SU-DHL-6 (cell line): Measurements from ENCODE around the gene ELOB.

ENCODE experiments used
- EZH2phosphoT487 ChIP-seq: fragments of 200-600 bp; sonication (generic), shearing (Covaris generic); conservative IDR thresholded peaks from 2 replicates; pipeline ENCODE4 v1.6.1; 2018; ENCODE audit warnings: mild to moderate bottlenecking, antibody characterized with exemption, low read length, moderate library complexity, mixed read lengths
- TF ChIP-seq, protein P1 (sequence below): fragments of 200-600 bp; sonication (generic); IDR thresholded peaks from one replicate; pipeline ENCODE4 v1.5.1; 2017; ENCODE audit warnings: antibody characterized with exemption, mild to moderate bottlenecking, low read length, moderate library complexity; ENCODE audit not compliant: insufficient read depth, poor library complexity, severe bottlenecking

DNA sequence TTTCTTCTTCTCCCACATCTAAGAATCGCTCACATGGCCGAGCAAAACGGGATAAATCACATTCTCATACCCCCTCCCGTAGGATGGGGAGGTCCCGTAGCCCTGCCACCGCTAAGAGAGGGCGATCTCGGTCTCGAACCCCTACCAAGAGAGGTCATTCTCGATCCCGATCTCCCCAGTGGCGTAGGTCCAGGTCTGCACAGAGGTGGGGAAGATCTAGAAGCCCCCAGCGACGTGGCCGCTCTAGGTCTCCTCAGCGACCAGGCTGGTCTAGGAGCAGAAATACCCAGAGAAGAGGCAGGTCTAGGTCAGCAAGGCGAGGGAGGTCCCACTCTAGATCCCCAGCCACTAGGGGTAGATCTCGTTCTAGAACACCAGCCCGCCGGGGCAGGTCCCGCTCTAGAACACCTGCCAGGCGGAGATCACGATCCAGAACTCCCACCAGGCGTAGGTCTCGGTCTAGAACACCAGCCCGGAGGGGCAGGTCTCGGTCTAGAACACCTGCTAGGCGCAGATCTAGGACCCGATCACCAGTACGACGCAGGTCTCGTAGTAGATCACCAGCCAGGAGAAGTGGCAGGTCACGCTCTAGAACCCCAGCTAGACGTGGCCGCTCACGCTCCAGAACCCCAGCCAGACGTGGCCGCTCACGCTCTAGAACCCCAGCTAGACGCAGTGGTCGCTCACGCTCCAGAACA is 15.0 kb downstream of the ELOB start:
- TF ChIP-seq, protein P1, sequence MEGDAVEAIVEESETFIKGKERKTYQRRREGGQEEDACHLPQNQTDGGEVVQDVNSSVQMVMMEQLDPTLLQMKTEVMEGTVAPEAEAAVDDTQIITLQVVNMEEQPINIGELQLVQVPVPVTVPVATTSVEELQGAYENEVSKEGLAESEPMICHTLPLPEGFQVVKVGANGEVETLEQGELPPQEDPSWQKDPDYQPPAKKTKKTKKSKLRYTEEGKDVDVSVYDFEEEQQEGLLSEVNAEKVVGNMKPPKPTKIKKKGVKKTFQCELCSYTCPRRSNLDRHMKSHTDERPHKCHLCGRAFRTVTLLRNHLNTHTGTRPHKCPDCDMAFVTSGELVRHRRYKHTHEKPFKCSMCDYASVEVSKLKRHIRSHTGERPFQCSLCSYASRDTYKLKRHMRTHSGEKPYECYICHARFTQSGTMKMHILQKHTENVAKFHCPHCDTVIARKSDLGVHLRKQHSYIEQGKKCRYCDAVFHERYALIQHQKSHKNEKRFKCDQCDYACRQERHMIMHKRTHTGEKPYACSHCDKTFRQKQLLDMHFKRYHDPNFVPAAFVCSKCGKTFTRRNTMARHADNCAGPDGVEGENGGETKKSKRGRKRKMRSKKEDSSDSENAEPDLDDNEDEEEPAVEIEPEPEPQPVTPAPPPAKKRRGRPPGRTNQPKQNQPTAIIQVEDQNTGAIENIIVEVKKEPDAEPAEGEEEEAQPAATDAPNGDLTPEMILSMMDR = no peak
- no peak for TF ChIP-seq EZH2phosphoT487
